IPS-18c (cell line): Measurements from ENCODE around the gene HSFX3.
A peak's percentile ranks its signal among the peaks of the same experiment; 100 is the strongest.
"Not testable (repeated sequence)": the region's sequence is repeated elsewhere in the genome, so short reads cannot be mapped to it uniquely, and the experiment has no call there.

Experiments used
- H3K4me3 ChIP-seq: 2 replicates; pipeline ENCODE4 v1.7.0; 2013; ENCODE audit warnings: low read depth, mild to moderate bottlenecking, low read length, moderate library complexity; ENCODE audit not compliant: insufficient read depth
- H3K9me3 ChIP-seq: one replicate; pipeline ENCODE4 v1.6.1; 2013; ENCODE audit warnings: mild to moderate bottlenecking, low read length, moderate library complexity; ENCODE audit not compliant: control insufficient read depth, insufficient read depth

Gene HSFX3

DNA sequence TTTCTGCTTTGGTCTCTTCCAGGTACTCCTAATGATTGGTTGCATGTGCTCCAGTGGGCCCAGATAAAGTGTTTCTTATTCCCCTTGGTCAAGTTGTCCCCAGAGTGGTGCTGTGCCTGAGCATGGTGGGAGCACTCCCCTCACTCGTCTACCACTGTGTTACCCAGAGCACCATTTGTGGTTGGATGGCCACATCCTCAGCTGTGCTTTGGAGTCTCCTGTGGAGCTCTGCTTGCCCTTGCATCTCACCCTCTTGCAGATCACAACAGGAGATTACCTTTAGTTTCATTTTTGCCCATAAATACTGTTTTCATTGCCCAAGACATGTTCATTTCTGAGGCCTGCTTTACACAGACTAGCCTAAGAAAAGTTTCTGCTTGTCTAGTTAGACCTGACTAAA lies 730 bp upstream of the HSFX3 start:
- H3K4me3 ChIP-seq, H3K9me3 ChIP-seq: not testable (repeated sequence)

DNA sequence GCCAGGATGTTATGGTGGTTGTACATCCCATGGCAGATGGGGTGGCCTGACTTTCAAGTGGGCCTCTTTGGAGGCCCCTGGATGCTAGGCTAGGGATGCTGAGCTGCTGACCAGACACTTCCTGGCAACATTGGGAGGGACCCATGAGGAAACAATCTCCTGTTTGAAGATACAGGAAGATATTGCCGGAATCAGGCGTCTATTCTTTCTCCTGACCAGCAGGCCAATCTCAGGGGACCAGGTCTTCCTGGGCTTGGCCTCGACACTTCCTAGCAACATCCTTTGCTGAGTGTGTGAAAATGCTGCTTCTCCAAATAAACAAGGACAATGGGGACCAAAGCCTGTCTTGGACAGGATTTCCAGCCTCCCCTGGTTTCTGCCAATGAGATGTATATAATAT lies 1.9 kb downstream of the HSFX3 start:
- not testable (repeated sequence) for H3K4me3 ChIP-seq

GRCh38 chrX:149546962-149547361 lies 2.8 kb downstream of the HSFX3 start:
- not testable (repeated sequence) for H3K9me3 ChIP-seq, H3K4me3 ChIP-seq

More for the DNA sequence above, 1.9 kb downstream of the HSFX3 start:
- not testable (repeated sequence) for H3K9me3 ChIP-seq

- H3K9me3 ChIP-seq, H3K4me3 ChIP-seq: not testable (repeated sequence)
Measured at GRCh38 chrX:149545545-149546543, 3.9 kb downstream of the HSFX3 start.

DNA sequence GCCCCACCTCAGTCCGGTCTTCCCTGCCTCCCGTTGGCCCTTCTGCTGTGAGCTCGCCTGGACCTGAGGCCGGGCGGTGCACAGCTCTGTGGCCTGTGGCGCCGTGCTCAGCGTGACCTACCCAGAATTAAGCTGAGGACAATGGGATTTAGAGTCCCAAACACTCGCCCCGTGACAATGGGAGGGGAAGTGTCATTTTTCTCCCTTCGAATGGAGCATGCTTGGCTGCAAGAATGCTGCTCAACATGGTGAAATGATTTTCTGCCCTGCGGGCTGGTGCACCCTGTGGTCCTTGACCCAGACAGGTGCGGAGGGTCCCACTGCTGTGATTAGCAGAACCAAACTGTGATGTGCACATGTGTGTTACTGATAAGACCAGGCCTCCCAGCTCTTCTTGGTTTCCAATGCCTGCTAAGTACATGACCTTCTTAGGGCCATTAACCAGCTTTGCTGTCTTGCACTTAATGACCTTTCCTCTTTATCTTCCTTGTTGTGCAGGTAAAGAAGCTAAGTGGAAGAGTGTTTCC lies 8.1 kb downstream of the HSFX3 start:
- Histone ChIP-seq H3K4me3 (peak overlapping the region; percentile 34), H3K9me3 (peaks cover 6% of the 10 kb centered on the region)

GRCh38 chrX:149540621-149541520 lies 8.9 kb downstream of the HSFX3 start, which contains the start of gene EOLA1:
EOLA1 (plus strand) TSS chrX:149541012; CDS start chrX:149545631, 4,619 bp downstream.
- Histone ChIP-seq H3K4me3 (peak within 1 kb of the TSS; percentile 62), H3K9me3 (peaks cover 6% of the 10 kb centered on the region)

DNA sequence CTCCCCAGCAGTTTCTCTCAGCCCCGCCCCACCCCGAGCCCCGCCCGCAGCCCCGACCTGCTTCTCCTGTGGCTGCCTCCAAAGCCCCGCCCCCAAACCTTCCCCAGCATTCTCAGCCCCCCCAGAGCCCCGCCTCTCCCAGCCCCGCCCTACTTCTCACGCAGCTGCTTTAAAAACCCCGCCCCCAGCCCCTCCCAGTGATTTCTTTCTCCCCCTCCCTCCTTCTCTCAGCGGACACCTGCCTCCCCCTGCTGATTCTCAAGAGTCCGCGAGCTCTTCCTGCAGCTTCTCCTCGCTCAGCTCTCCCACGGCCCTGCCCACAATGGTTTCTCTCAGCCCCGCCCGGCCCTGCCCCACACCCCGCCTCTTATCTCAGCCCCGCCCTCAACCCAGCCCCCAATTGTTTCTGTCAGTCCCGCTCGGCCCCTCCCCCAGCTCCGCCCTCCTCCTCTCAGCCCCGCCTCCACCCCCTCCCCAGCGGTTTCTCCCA lies 9.5 kb downstream of the HSFX3 start:
- H3K4me3 ChIP-seq, result peak overlapping the region; percentile 34; the same call in 1 of the 2 replicates
- H3K9me3 ChIP-seq, result peaks cover 6% of the 10 kb centered on the region

- peaks cover 6% of the 10 kb centered on the region for H3K9me3 ChIP-seq
- peak overlapping the region; percentile 62 for H3K4me3 ChIP-seq
Measured at GRCh38 chrX:149539283-149540130, 10.2 kb downstream of the HSFX3 start.

DNA sequence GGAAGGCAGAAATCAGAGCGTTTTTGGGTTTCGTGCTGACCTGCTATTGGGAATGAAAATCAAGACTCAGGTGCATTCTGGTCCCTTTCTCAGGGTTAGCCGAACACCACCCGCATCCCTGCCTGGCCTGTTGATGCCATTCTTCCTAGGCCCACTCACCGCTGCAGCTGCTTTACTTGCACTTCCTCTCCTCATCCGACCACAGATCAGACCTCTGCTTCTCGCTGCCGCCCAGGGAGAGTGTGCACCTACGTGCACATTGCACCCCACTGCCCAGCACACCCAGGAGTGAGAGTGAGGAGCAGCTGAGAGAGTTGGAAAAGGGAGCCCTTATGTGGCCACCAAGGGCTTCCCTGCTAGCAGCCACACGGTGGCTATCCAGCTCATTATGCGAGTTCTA lies 12.2 kb downstream of the HSFX3 start:
- not testable (repeated sequence) for H3K4me3 ChIP-seq, H3K9me3 ChIP-seq

DNA sequence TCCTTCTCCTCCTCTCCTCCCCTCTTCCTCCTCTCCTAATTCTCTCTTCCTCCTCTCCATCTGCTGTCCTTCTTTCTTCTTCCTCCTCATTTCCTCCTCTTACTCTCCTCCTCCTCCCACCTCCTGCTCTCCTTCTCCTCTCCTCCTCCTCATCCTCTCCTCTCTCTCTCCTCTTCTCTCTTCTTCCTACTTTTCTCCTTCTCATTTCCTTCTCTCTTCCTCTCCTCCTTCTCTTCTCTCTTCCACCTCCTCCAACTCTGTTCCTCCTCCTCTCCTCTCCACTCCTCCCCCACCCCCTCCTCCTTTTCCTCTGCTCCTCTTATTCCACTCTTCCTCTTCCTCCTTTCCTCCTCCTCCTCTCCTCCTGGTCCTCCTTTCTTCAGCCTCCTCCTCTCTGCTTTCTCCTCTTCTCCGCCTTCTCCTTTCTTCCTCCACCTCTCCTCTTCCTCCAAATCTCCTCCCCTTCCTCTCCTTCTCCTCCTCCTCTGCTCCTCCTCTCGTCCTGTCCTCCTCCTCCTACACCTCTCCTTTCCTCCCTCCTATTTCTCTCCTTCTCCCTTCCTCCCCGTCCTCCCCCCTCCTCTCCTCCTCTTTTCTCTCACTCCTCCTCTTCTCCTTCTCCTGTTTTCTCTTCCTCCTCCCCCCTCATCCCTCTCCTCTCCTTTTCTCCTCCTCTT lies 14.7 kb downstream of the HSFX3 start:
- H3K9me3 ChIP-seq, H3K4me3 ChIP-seq: not testable (repeated sequence)

DNA sequence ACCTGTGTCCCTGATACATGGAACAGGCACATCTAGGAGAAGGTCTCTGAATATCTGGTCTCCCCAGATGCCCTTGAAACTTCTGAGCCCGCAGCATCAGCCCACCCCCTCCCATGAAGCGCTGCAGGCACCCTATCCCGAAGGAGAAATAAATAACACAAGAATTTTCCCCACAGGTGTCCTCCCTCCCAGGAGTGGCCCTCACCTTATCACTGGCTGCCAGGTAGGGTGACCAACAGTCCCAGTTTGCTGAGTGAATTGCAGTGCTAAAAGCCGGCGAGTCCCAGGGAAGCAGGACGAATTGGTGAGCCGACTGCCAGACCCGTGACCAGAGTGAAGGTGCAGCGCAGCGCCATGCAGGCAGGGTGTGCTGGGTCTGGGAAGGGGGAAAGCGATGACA lies 15.7 kb downstream of the HSFX3 start:
- not testable (repeated sequence) for H3K9me3 ChIP-seq, H3K4me3 ChIP-seq

DNA sequence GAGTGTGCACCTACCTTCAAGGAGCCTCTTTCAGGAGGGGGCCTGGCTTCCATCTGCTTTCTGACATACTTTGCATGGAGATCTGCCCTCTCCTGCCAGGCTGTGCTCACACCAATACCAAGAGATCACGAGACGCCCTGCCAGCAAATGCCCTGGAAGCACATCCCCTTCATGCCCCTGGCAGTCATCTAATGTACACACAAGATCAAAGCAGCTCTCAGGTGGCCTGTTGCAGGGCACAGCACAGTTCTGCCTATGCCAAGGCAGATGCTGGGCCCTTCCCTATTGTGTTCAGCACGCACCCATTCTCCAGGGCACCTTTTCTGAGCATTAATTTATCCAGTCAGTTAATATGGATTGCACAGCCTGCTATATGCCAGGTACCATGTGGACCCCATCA lies 16.9 kb downstream of the HSFX3 start:
- H3K9me3 ChIP-seq, result peaks cover 11% of the 10 kb centered on the region
- not testable (repeated sequence) for H3K4me3 ChIP-seq

DNA sequence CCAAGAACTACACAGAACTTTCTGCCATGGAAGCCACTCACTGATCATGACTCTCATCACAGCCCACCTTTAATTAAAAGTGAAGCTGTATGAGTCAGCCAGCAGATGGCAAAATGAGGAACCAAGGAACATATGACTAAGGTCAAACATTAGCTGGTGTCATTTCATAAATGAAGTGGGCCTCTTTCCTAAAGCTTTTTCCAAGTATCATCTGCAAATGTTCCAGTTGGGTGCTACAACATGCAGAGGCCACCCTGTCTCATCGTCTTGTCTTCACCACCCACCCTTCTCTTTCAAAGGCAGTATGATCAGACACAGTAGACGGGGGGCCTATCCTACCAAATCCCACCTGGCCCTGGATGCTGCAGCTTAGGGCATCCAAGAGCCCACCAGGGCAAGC lies 18.1 kb downstream of the HSFX3 start:
- Histone ChIP-seq H3K9me3 (peaks cover 9% of the 10 kb centered on the region), H3K4me3 (no peak overlapping the region)

GRCh38 chrX:149528381-149528780 lies 21.3 kb downstream of the HSFX3 start:
- Histone ChIP-seq H3K9me3 (peaks cover 9% of the 10 kb centered on the region), H3K4me3 (no peak overlapping the region)

DNA sequence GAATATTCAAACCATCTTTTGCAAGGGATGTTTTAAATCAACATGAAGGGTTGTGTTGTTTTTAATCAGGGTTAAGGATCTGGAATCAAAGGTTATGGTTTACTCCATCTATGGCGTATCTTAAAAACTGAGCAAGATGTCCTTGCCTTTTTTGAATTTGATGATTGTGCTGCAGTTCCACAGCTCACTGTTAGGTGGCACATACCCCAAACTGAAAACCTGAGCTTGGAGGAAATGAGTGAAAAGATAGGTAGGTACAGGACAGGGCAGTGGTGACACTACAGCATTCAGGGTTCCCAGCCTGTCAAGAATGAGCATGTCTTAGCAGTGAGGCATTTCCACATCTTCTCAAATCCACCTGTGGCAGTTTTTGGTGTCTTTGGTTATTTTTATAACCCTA lies 22.0 kb downstream of the HSFX3 start:
- peaks cover 9% of the 10 kb centered on the region for H3K9me3 ChIP-seq
- H3K4me3 ChIP-seq, result no peak overlapping the region
